Cardiac muscle cell (in vitro differentiated cells and primary cell): ENCODE results near the gene ZFR2. TPM values are rescaled to one million over a fixed set of nuclear protein-coding genes. Genes with fewer than 3 reads are reported as not detected.

Source experiments
- DNase-seq, 2 donors: peaks; one replicate each; pipeline versions ENCODE4 v3.0.0 to v3.0.0-alpha.2; 2010 to 2017; ENCODE audit warnings: low read depth in 1 of 2, low spot score in 1 of 2
- H3K27ac ChIP-seq: fragments of 200-600 bp; sonication (generic); 2 replicates; pipeline ENCODE4 v1.5.1; 2016
- H3K27me3 ChIP-seq: fragments of 200-600 bp; sonication (generic); 2 replicates; pipeline ENCODE4 v1.6.0; 2016; ENCODE audit warnings: control low read depth
- H3K36me3 ChIP-seq: fragments of 200-600 bp; sonication (generic); 2 replicates; pipeline ENCODE4 v1.5.1; 2016; ENCODE audit warnings: control low read depth
- H3K4me1 ChIP-seq: fragments of 200-600 bp; sonication (generic); 2 replicates; pipeline ENCODE4 v1.8.1; 2017; ENCODE audit warnings: low read depth, mild to moderate bottlenecking, mixed run types
- H3K4me3 ChIP-seq: fragments of 200-600 bp; sonication (generic); 2 replicates; pipeline ENCODE4 v1.5.1; 2016; ENCODE audit warnings: mild to moderate bottlenecking
- H3K9me3 ChIP-seq: fragments of 200-600 bp; sonication (generic); 2 replicates; pipeline ENCODE4 v1.5.1; 2017; ENCODE audit warnings: low read depth, mild to moderate bottlenecking, control low read depth
- CTCF ChIP-seq: IDR thresholded peaks from 2 replicates; pipeline ENCODE4 v1.5.1; 2012; ENCODE audit warnings: low read depth, mild to moderate bottlenecking, low read length
- polyA plus RNA-seq: library from polyadenylated mRNA; unstranded; fragments of >200 nt; fragmentation: Nextera tagmentation; extraction: Ambion mirVana; gene quantifications from 2 replicates; pipeline ENCODE4 v1.2.1, GENCODE V29; 2016
- total RNA-seq: library from RNA; depleted of rRNA; stranded (reverse); fragments of >200 nt; gene quantifications from 2 replicates; pipeline ENCODE4 v1.2.3, GENCODE V29; 2016

The ZFR2 gene
- total and polyA plus RNA-seq, 2 experiments from 2014 or later = 18.8 to 44.7 TPM

- no peaks in the 10 kb centered on the region for H3K4me1 ChIP-seq
- H3K27ac ChIP-seq = no peak overlapping the region
- TF ChIP-seq CTCF = no peak
These were observed 37.9 kb downstream of the ZFR2 start for GRCh38 chr19:3830621-3831589.

GRCh38 chr19:3827306-3827705 is 41.5 kb downstream of the ZFR2 start:
- Histone ChIP-seq H3K4me3 (no peak overlapping the region), H3K9me3 (no peaks in the 10 kb centered on the region), H3K27me3 (no peaks in the 10 kb centered on the region), H3K4me1 (no peaks in the 10 kb centered on the region), H3K27ac (no peak overlapping the region), H3K36me3 (no peaks in the 10 kb centered on the region)
- DNase-seq = no peak
- TF ChIP-seq CTCF = no peak

More at GRCh38 chr19:3830621-3831589, 37.9 kb downstream of the ZFR2 start:
- Histone ChIP-seq H3K4me3 (no peak overlapping the region), H3K9me3 (no peaks in the 10 kb centered on the region), H3K36me3 (no peaks in the 10 kb centered on the region), H3K27me3 (no peaks in the 10 kb centered on the region)
- DNase-seq = no peak

GRCh38 chr19:3826163-3826562 is 42.7 kb downstream of the ZFR2 start:
- H3K9me3 ChIP-seq = no peaks in the 10 kb centered on the region
- no peak for TF ChIP-seq CTCF
- H3K4me1 ChIP-seq = no peaks in the 10 kb centered on the region
- H3K36me3 ChIP-seq = no peaks in the 10 kb centered on the region
- DNase-seq = peak in 1 of 2 donors; percentile 43
- no peak overlapping the region for H3K27ac ChIP-seq
- H3K4me3 ChIP-seq = no peak overlapping the region
- no peaks in the 10 kb centered on the region for H3K27me3 ChIP-seq

GRCh38 chr19:3825286-3825956 is 43.4 kb downstream of the ZFR2 start:
- no peaks in the 10 kb centered on the region for H3K4me1 ChIP-seq
- DNase-seq = no peak
- no peak overlapping the region for H3K4me3 ChIP-seq
- H3K36me3 ChIP-seq = no peaks in the 10 kb centered on the region
- TF ChIP-seq CTCF = no peak
- H3K27ac ChIP-seq = no peak overlapping the region
- H3K9me3 ChIP-seq = no peaks in the 10 kb centered on the region
- H3K27me3 ChIP-seq = no peaks in the 10 kb centered on the region

- DNase-seq = no peak
- peaks cover 4% of the 10 kb centered on the region for H3K4me1 ChIP-seq
- no peak overlapping the region for H3K4me3 ChIP-seq
- no peaks in the 10 kb centered on the region for H3K36me3 ChIP-seq
- H3K27me3 ChIP-seq = no peaks in the 10 kb centered on the region
- no peak overlapping the region for H3K27ac ChIP-seq
- no peak for TF ChIP-seq CTCF
- H3K9me3 ChIP-seq = no peaks in the 10 kb centered on the region
These were observed 45.5 kb downstream of the ZFR2 start for GRCh38 chr19:3823350-3823713.
